ENCODE measurements around the gene RAB39A.

DNA sequence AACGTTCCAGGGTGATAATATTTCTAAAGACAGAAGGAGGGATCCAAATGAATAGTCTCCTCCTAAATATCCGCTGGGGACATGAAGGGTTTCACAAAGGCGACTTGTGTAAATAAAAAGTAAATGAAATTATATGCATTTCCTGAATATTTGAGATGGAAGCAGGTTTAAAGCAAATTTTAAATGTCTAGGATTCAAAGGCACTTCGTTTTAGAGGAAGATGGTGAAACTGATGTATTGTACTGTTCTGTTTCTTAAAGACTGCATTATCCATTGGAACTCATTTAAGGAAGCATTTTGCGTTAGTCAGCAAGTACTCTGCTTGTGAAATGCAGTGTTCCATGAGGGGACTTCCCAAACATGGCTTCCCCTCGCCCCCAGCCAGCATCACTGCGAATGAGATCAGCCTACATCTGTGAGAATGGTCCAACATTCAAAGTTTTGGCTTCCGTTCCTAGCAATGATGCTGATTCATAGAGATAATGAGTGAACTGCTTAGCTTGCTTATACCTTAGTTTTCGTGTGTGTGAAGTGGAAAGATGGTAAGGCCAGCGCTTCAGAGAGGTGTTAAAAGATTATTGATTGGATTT lies 1.5 kb downstream of the RAB39A start:
- no peak for TF ChIP-seq CTCF (IDR thresholded peaks at IDR 0.05; ENCODE audit: borderline replicate concordance, extremely low read depth, low read length, poor library complexity, severe bottlenecking)
- TF ChIP-seq EZH2 (IDR thresholded peaks at IDR 0.05; ENCODE audit: borderline replicate concordance, low read depth, low read length, severe bottlenecking), result no peak

All from DND-41 (cell line).